8988T (cell line): Measurements from ENCODE around the gene CCL24.
"Not testable (repeated sequence)": the region's sequence is repeated elsewhere in the genome, so short reads cannot be mapped to it uniquely, and the experiment has no call there.

Experiments used
- DNase-seq: peaks from one replicate; pipeline ENCODE4 v3.0.0; 2011

Gene CCL24

GRCh38 chr7:75779035-75779434 lies 34.6 kb downstream of the CCL24 start:
- DNase-seq: not testable (repeated sequence)

GRCh38 chr7:75776295-75776971 lies 37.2 kb downstream of the CCL24 start:
- no peak for DNase-seq

- DNase-seq: not testable (repeated sequence)
Measured at GRCh38 chr7:75773958-75774357, 39.6 kb downstream of the CCL24 start.

GRCh38 chr7:75772081-75773077 lies 41.2 kb downstream of the CCL24 start, which contains the start of gene CCL26:
CCL26 (minus strand) TSS chr7:75772211; CDS start chr7:75772176, 35 bp downstream.
- DNase-seq: no peak

- no peak for DNase-seq
Measured at GRCh38 chr7:75771224-75771623, 42.4 kb downstream of the CCL24 start.

GRCh38 chr7:75762350-75762917 lies 51.2 kb downstream of the CCL24 start:
- DNase-seq: peak; percentile 54

- not testable (repeated sequence) for DNase-seq
Measured at GRCh38 chr7:75761801-75762200, 51.8 kb downstream of the CCL24 start.
